Activated CD4-positive, alpha-beta T cell treated with anti-CD3 and anti-CD28 coated beads for 4 hours (primary cell): ENCODE data around the gene EYA4.

ENCODE experiments used
- DNase-seq, 2 donors: peaks; one replicate each; pipeline ENCODE4 v3.0.0-alpha.2; 2020

The EYA4 gene

GRCh38 chr6:133408132-133408531, 167.0 kb downstream of the EYA4 start:
- no peak for DNase-seq

DNA sequence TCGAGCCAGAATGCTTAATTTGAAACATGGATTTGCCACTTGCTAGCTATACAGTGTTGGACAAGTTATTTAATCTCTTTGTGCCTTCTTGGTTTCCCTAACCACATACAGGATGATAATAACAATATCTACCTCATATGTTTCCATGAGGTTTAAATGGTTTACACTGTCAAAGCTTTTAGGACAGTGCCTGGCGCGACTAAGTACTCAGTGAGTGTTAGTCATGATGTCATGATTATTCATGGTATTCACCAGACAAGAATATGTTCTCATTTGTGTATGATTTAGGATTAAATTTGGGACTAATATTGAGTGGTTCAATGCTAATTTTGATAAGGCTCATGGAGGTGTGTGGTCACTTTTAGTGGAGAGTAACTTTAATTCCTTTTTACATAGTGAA, 167.4 kb downstream of the EYA4 start:
- no peak for DNase-seq

- DNase-seq, result no peak
These were observed 169.7 kb downstream of the EYA4 start for GRCh38 chr6:133410638-133411435.

DNA sequence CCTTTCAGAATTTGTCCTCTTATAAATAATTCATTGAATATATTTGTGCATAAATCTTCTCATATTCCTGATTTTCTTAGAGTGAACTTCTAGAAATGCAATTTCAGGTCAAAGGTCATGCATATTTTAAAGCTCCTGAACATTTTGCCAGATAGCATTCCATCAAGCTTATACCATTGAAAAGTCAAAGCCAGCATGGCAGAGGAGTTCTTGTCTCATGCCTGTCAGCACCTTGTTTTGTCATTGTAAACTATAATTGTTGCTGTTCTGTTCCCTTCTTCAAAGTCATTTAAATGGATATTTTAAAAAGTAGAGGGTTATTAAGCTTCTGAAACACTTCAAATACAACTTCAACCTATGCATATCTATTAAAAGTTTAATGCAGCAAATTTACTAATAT, 170.6 kb downstream of the EYA4 start:
- DNase-seq, result no peak

GRCh38 chr6:133415262-133415661, 174.1 kb downstream of the EYA4 start:
- no peak for DNase-seq

DNA sequence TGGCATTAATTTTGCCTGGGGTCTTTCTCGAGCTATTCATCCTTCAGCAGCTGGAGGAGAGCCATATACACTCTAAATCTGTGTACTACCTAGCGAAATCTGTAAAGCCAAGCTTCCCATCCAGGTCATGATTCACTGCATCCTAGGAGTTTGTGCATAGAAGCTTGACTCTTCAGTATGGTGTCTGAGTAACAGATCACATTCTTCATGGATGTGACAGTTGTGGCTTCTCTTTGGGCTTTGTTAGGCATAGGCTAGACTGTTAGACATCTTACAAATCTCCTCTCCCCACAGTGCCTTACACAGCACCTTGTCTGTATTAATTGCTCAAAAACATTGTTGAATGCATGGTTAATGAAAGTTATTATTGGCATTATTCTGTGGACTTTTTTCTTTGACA, 177.0 kb downstream of the EYA4 start:
- DNase-seq, result no peak

GRCh38 chr6:133423242-133423641, 182.1 kb downstream of the EYA4 start:
- DNase-seq, result no peak

GRCh38 chr6:133424359-133424758, 183.2 kb downstream of the EYA4 start:
- no peak for DNase-seq

DNA sequence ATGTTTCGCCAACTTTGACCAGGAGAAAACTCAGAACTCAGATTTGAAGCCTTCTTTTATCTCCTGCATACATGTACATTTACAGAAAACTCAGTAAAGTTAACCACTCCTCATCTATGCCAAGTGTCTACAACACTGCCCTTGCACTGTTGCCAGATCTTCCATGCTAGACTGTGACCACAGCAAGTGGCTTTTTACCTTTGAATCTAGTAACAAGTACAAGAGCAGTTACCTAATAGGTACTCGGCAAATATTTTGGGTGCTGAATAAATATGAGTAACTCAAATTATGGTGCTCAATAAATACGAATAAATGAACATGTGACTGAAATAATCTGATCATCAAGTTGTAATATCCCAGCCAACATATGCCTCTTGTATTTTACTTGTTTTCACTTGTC, 184.9 kb downstream of the EYA4 start:
- no peak for DNase-seq

GRCh38 chr6:133428295-133428694, 187.1 kb downstream of the EYA4 start:
- no peak for DNase-seq

- no peak for DNase-seq
These were observed 189.4 kb downstream of the EYA4 start for GRCh38 chr6:133430530-133430929.

DNA sequence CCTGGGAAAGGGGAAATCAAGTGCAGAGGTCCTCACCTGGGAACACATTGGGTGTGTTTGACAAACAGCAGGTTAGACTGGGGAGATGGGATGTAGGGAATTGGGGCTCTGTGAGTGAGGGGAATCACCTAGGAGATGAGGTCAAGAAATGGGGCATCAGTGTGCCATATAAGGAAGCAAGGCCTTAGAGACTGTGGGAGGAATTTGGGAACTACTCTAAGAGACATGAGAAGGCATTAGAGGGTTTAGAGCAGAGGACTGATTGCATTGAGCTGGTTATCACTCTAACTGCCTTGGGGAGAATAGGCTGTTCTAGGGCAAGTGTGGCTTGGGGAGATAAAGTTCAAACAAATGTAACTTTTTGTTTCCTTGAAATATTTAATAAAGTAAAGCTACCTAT, 189.9 kb downstream of the EYA4 start:
- DNase-seq, result no peak

DNA sequence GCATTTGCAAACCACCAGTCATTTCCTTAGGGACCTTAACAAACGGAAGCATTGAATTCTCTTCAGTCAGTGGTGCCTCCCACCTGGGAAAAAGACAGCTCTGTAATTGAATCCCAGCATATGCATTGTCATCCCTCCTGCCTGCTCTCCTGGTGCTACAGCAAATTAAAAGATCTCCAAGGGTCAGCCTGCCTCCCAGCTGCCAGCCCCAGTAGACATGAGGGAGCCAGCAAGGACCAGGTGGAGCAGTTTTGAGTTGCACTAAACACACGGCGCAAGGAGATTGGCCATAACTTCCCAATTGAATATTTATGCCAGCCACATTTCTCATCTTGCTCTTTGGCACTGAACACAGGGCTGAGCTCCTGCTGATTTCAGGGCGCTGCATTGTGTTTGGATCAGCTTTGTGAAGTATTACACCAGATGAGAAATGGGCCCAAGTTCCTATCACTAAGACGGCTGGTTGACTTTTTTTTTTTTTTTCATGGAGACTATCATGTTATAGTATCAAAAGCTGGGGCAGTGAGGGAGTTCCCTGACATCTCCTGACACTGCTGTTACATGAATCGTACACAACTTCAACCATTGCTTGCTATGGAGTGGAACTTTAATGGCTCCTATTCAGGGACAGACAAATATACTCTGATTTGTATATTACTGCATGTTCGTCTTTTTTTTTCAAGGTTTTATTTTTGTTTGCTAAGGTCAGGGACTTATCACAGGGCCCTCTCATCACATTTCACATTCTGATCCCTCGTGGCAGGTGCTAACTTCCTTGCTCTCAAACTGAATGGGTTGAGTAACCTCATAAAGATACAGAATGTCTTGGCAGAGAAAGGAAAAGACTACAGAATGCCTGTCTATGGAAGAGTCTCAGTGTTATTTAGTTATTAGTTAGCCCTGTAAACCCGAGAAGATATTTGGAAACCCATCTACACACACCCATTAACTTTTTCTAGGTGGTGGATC, 191.1 kb downstream of the EYA4 start:
- DNase-seq, result no peak

GRCh38 chr6:133435065-133435728, 194.0 kb downstream of the EYA4 start:
- no peak for DNase-seq

DNA sequence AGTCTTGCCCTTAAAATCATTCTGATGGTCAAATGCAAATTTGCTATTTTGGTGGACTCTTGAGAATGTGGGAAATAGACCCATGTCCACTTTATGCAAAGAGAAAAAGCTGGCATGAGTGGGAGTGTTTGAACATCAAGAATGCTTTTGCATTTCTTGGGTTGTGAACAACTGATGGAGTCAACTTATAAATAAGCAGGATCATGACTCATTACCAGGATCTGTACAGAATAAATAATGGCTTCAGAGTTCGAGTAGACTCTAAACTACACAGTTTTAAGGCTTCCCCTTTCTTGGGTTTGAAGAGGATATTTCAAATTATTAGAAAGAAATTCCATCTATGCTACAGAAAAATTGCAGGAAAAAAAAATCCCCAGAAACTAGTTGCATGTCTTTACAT, 195.5 kb downstream of the EYA4 start:
- no peak for DNase-seq

DNA sequence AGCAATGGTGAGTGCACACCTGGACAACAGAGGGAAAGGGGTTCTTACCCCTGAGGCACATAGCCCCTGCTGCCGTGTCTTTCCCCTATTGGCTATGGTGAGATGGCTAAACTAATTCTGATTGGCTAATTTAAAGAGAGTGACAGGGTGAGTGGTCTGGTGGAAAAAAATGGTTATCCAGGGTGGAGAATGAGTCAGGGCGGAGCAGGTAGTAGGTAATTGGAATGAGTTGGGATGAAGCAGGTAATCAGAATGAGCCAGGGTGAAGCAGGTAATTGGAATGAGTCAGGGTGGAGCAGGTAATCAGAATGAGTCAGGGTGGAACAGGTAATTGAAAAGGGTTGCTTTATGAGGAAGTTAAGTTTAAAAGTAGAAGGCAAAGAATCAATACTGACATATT, 200.3 kb downstream of the EYA4 start:
- DNase-seq, result no peak

DNA sequence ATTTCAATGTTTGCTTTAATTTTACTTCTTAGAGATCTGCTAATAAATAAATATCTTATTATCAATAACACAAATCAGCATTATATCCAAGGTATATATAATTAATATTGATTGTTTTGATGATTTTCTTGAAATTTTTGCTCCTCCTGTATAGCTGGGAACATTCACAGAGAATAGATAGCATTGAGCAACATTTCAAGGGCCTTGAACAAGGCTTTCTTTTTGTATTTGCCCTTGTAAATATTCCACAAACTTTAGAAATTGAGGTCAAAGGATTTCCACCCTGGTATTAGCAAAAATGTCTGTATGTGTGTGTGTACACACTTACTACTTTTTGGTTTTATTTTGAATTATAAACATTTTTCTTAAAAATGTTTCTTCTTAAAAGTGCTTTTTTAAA, 205.6 kb downstream of the EYA4 start:
- no peak for DNase-seq

DNA sequence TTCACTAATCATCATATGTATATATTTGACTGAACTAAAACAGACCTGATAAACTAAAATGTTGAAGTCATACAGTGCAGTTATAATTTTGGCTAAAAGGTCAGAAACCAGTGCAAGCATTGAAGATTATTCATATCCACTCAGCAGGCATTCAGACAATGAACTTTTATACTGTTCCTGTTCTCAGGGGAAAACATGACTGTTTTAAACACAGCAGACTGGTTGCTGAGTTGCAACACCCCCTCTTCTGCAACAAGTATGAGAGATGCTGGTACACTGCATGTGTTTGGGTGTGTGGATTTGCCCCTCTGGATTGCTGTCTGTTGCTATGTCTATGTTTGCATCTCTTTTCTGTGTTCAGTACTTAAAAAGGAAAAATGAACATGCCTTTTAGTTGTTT, 206.8 kb downstream of the EYA4 start:
- no peak for DNase-seq

GRCh38 chr6:133456439-133456838, 215.3 kb downstream of the EYA4 start:
- no peak for DNase-seq

GRCh38 chr6:133456944-133457343, 215.8 kb downstream of the EYA4 start:
- DNase-seq, result no peak

DNA sequence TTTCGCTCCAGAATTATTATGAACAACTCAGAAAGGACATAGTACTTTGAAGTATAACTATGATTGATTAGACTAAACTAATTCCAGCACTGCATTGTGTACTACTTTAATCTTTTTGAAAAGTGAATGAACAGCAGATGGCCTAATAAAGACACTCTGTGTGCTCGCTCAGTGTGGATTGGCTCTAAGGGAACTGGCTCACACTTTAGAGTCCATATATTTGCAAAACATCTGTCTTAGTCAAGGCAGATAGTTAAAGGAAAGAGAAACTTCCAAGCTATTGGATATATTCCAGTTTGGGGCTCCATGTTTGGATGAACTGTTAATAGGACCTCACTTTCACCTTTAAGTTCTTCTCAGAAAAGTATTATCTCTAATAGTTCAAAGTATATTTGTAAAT, 218.9 kb downstream of the EYA4 start:
- DNase-seq, result no peak

DNA sequence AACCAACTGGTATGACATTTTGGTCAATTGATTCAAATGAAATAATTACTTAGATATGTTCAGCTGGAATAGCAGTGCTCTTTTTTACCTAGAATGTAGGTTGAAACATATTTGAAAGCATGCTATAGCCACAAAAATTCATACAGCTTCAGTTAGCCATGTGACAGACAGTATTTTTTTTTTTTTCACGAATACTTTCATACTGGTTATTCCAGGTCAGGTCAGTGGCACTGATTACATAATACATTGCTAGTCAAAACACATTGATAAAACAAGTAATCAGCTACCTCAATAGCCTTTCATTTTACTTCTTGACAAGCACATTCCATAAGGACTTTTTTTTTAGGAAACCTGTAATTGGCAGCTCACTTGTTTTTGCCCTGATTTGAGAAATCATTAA, 222.6 kb downstream of the EYA4 start:
- DNase-seq, result no peak

- DNase-seq, result no peak
These were observed 225.5 kb downstream of the EYA4 start for GRCh38 chr6:133466680-133467079.
